B cell (primary cell): Measurements from ENCODE around the gene SCN3B. TPM values are rescaled to one million over a fixed set of nuclear protein-coding genes. Genes with fewer than 3 reads are reported as not detected.

ENCODE experiments used
- ATAC-seq: fragments of 200-7000 bp; cut with Tn5 transposase; one replicate; pipeline ENCODE4 v1.10.0; 2021; ENCODE audit warnings: low read depth, mild to moderate bottlenecking, moderate number of reproducible peaks, moderate library complexity
- CTCF ChIA-PET: fragments of 350-600 bp; sonication (Branson Sonifier 250); formaldehyde crosslinking; loops from one replicate; lab custom pipeline; 2021; ENCODE audit warnings: antibody characterized with exemption, inconsistent platforms; lab: Charles Lee
- POLR2A ChIA-PET: fragments of 350-600 bp; sonication (Branson Sonifier 250); formaldehyde crosslinking; loops from one replicate; lab custom pipeline; 2021; ENCODE audit warnings: antibody characterized with exemption; lab: Charles Lee
- DNase-seq: peaks from one replicate; pipeline ENCODE4 v3.0.0; 2013
- H2AFZ ChIP-seq: 2 replicates; pipeline ENCODE4 v1.6.1; 2012; ENCODE audit warnings: mild to moderate bottlenecking, low read depth, low read length; ENCODE audit not compliant: insufficient read depth, poor library complexity, severe bottlenecking
- H3K27ac ChIP-seq, 2 donors: 1 replicate in 1 of 2; 2 replicates in 1 of 2; pipeline ENCODE4 v1.5.1; 2012 to 2013; ENCODE audit warnings: low read length in 2 of 2, mild to moderate bottlenecking in 2 of 2, moderate library complexity in 1 of 2
- H3K27me3 ChIP-seq, 4 experiments: fragments of 200-600 bp in 1 of 4; sonication (generic) in 1 of 4; replicated peaks in 1 of 4; 1 replicate in 2 of 4; 2 replicates in 2 of 4; pipeline versions ENCODE4 v1.6.1 to v1.7.0; 2013 to 2016; ENCODE audit warnings: low read length in 3 of 4, mild to moderate bottlenecking in 2 of 4, mixed read lengths in 1 of 4, moderate library complexity in 1 of 4; ENCODE audit not compliant: insufficient read depth in 4 of 4, control insufficient read depth in 3 of 4; ENCODE audit errors: control extremely low read depth in 1 of 4
- H3K36me3 ChIP-seq, 2 experiments: replicated peaks in 1 of 2; 1 replicate in 1 of 2; 2 replicates in 1 of 2; pipeline versions ENCODE4 v1.6.1 to v1.7.1; 2013; ENCODE audit warnings: low read length in 1 of 2; ENCODE audit not compliant: insufficient read depth in 2 of 2, control insufficient read depth in 1 of 2; ENCODE audit errors: control extremely low read depth in 1 of 2, extremely low read depth in 1 of 2
- H3K4me1 ChIP-seq, 2 donors: fragments of 200-600 bp in 1 of 2; sonication (generic) in 1 of 2; 1 replicate in 1 of 2; 2 replicates in 1 of 2; pipeline versions ENCODE4 v1.5.1 to v1.6.1; 2013 to 2017; ENCODE audit warnings: low read length in 2 of 2; ENCODE audit not compliant: control insufficient read depth in 2 of 2, insufficient read depth in 2 of 2
- H3K4me2 ChIP-seq: replicated peaks from 2 replicates; pipeline ENCODE3; 2012; ENCODE audit warnings: mild to moderate bottlenecking, low read depth, low read length; ENCODE audit not compliant: poor library complexity, severe bottlenecking
- H3K4me3 ChIP-seq, 5 experiments: fragments of 200-600 bp in 1 of 5; sonication (generic) in 1 of 5; 1 replicate in 3 of 5; 2 replicates in 2 of 5; pipeline versions ENCODE4 v1.5.1 to v1.7.0; 2011 to 2016; ENCODE audit warnings: low read length in 4 of 5, mild to moderate bottlenecking in 4 of 5, low read depth in 2 of 5, control low read depth in 1 of 5, moderate library complexity in 1 of 5; ENCODE audit not compliant: insufficient read depth in 1 of 5; ENCODE audit errors: control extremely low read depth in 1 of 5, extremely low read depth in 1 of 5
- H3K79me2 ChIP-seq: fragments of 200-600 bp; sonication (generic); one replicate; pipeline ENCODE4 v1.6.0; 2016; ENCODE audit warnings: low read length; ENCODE audit not compliant: control insufficient read depth, insufficient read depth
- H3K9ac ChIP-seq: fragments of 200-600 bp; sonication (generic); 2 replicates; pipeline ENCODE4 v1.6.1; 2017; ENCODE audit warnings: mild to moderate bottlenecking, low read length, moderate library complexity
- H3K9me3 ChIP-seq, 3 donors: one replicate each; pipeline versions ENCODE4 v1.6.1 to v1.7.1; 2013; ENCODE audit warnings: low read length in 2 of 3; ENCODE audit not compliant: control insufficient read depth in 2 of 3, insufficient read depth in 1 of 3; ENCODE audit errors: control extremely low read depth in 1 of 3
- H4K20me1 ChIP-seq: 2 replicates; pipeline ENCODE4 v1.6.0; 2012; ENCODE audit warnings: mild to moderate bottlenecking, low read length; ENCODE audit not compliant: insufficient read depth, control insufficient read depth, poor library complexity, severe bottlenecking
- H3K27ac Mint-ChIP-seq: one replicate; pipeline ENCODE4 v1.8.0; 2021; ENCODE audit warnings: mixed read lengths
- H3K27me3 Mint-ChIP-seq: one replicate; pipeline ENCODE4 v1.8.0; 2021; ENCODE audit warnings: mixed read lengths
- H3K4me1 Mint-ChIP-seq: one replicate; pipeline ENCODE4 v1.8.0; 2021; ENCODE audit warnings: mixed read lengths
- H3K4me3 Mint-ChIP-seq: one replicate; pipeline ENCODE4 v1.8.0; 2021; ENCODE audit warnings: mixed read lengths
- H3K9me3 Mint-ChIP-seq: one replicate; pipeline ENCODE4 v1.8.0; 2022; ENCODE audit warnings: mixed read lengths; ENCODE audit not compliant: insufficient read depth
- EZH2 ChIP-seq: IDR thresholded peaks from 2 replicates; pipeline ENCODE4 v1.6.1; 2012; ENCODE audit warnings: borderline replicate concordance, low read depth, mild to moderate bottlenecking, moderate library complexity, low read length; ENCODE audit not compliant: insufficient read depth, poor library complexity, severe bottlenecking
- WGBS: methylation state at CpG from one replicate; pipeline ENCODE4 v1.1.5; 2013; ENCODE audit warnings: missing lambda C conversion rate; ENCODE audit not compliant: insufficient coverage; 5-methylcytosine and 5-hydroxymethylcytosine counted together
- intact Hi-C: fragments of 100-400 bp; cut with micrococcal nuclease; formaldehyde crosslinking; loops from one replicate; pipeline ENCODE4 v1.10.0; 2022
- polyA plus RNA-seq: library from polyadenylated mRNA; depleted of rRNA; stranded (reverse); fragments of >200 nt; gene quantifications from 2 replicates; pipeline ENCODE4 v1.2.3, GENCODE V29; 2012
- total RNA-seq, 2 donors: library from RNA; stranded (reverse); fragments of 120-200 nt in 1 of 2; gene quantifications; 1 replicate in 1 of 2; 2 replicates in 1 of 2; pipeline versions ENCODE4 v1.2.3 to v1.2.4, GENCODE V29; 2013 to 2022
- TF ChIP-seq, protein P1 (sequence below): fragments of 200-600 bp; IDR thresholded peaks from one replicate; pipeline ENCODE4 v1.8.0; 2022; ENCODE audit warnings: antibody characterized with exemption, mild to moderate bottlenecking

Gene SCN3B
- total and polyA plus RNA-seq, 2 donors (not counting 1 experiment from before 2014, with no cell fraction given) = not detected

DNA sequence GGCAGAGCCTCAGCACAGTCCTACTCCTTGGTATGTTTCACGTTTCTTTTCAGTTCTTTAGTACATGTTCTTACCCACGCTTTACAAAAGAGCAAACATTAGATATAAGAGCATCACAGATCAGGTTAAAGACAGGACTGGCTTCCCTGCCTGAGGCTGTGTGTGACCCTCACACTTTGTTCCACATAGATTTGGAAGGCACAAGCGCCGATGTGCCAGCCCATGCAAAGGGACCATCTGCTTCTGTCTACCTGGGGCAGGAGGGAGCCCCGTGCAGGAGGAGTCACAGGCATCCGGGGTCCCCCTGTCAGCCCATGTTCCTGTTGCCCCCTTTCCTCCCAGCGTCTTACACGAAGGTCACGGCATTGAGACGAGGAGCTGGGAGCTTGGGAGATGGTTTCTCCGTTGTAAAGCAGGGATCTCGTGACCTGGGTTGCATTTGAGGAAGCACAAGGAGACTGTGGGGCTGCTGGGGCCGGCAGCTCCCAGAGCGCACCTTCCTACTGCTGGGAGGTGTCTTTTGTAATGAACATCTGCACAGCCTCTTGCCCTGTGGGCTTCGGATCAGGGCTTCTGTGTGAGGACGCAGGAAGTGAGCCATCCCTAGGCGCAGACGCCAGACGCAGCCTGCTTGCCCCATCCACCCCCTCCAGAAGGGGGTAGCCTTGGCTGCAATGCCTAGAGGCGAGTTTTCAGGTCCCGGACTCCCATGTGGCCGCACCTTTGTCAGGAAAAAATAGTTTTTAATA lies 72.6 kb downstream of the SCN3B start:
- ATAC-seq = no peak
- intact Hi-C loops = no loop called here
- CTCF ChIA-PET = interaction anchor here (1.1 to 4.0 kb wide), 5 partner anchors 10 to 126 kb away, joined by 3 to 40 read pairs (median 13); no protein-coding TSS in a partner anchor

More for the DNA sequence above, 72.6 kb downstream of the SCN3B start:
- peaks cover 12% of the 10 kb centered on the region for H3K4me1 Mint-ChIP-seq
- no peak for TF ChIP-seq EZH2
- TF ChIP-seq, protein P1, sequence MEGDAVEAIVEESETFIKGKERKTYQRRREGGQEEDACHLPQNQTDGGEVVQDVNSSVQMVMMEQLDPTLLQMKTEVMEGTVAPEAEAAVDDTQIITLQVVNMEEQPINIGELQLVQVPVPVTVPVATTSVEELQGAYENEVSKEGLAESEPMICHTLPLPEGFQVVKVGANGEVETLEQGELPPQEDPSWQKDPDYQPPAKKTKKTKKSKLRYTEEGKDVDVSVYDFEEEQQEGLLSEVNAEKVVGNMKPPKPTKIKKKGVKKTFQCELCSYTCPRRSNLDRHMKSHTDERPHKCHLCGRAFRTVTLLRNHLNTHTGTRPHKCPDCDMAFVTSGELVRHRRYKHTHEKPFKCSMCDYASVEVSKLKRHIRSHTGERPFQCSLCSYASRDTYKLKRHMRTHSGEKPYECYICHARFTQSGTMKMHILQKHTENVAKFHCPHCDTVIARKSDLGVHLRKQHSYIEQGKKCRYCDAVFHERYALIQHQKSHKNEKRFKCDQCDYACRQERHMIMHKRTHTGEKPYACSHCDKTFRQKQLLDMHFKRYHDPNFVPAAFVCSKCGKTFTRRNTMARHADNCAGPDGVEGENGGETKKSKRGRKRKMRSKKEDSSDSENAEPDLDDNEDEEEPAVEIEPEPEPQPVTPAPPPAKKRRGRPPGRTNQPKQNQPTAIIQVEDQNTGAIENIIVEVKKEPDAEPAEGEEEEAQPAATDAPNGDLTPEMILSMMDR = no peak
- H3K9me3 ChIP-seq = no peaks in the 10 kb centered on the region
- H3K27ac Mint-ChIP-seq = no peak overlapping the region
- H3K4me3 ChIP-seq = no peak overlapping the region
- POLR2A ChIA-PET = no interaction called here
- peaks cover 2 to 9% of the 10 kb centered on the region in 2 donors for H3K4me1 ChIP-seq
- H3K9me3 Mint-ChIP-seq = no peaks in the 10 kb centered on the region
- no peaks in the 10 kb centered on the region for H3K36me3 ChIP-seq
- no peaks in the 10 kb centered on the region for H4K20me1 ChIP-seq
- no peaks in the 10 kb centered on the region for H3K27me3 ChIP-seq
- WGBS = 98% methylated on average over 17 of the region's 22 CpGs
- no peak overlapping the region for H3K4me2 ChIP-seq
- H3K27me3 Mint-ChIP-seq = no peaks in the 10 kb centered on the region
- H3K9ac ChIP-seq = no peak overlapping the region
- H3K4me3 Mint-ChIP-seq = no peak overlapping the region
- no peak overlapping the region for H3K27ac ChIP-seq
- no peak overlapping the region for H2AFZ ChIP-seq
- no peaks in the 10 kb centered on the region for H3K79me2 ChIP-seq
- DNase-seq = no peak
